Muscle of back (tissue), 13 donors: ENCODE data around the gene MOCS2. TPM values are rescaled to one million over a fixed set of nuclear protein-coding genes. Genes with fewer than 3 reads are reported as not detected.
"Not testable (repeated sequence)": the region's sequence is repeated elsewhere in the genome, so short reads cannot be mapped to it uniquely, and the experiment has no call there.

Source experiments
- DNase-seq, 3 donors: peaks; one replicate each; pipeline versions ENCODE4 v3.0.0 to v3.0.0-alpha.2; 2013
- long read RNA-seq, 9 donors: transcript quantifications; one replicate each; lab custom pipeline, GENCODE V29; 2026
- polyA plus RNA-seq, 10 donors: library from polyadenylated mRNA; unstranded; fragments of 120-200 nt; gene quantifications; one replicate each; pipeline ENCODE4 v1.2.1, GENCODE V29; 2013; ENCODE audit not compliant: insufficient read length in 10 of 10

The MOCS2 gene
- polyA plus RNA-seq: 10 to 100 TPM; 42.4 to 52.0 (median 47.8) TPM
- long read RNA-seq, donor 1, transcript MOCS2-203 (7 exons, 1,337 nt): major isoform, 17 of 30 reads
- long read RNA-seq, donor 1, partial matches to known transcripts: 12 of 30 reads
- long read RNA-seq, donor 1, other reads (novel, unspliced or antisense): 0 of 30 reads
- long read RNA-seq, donor 2, transcript MOCS2-203 (7 exons, 1,337 nt): major isoform, 17 of 24 reads
- long read RNA-seq, donor 2, partial matches to known transcripts: 5 of 24 reads
- long read RNA-seq, donor 2, other reads (novel, unspliced or antisense): 0 of 24 reads
- long read RNA-seq, donor 3: 0 reads
- long read RNA-seq, donor 4, transcript MOCS2-203 (7 exons, 1,337 nt): major isoform, 14 of 17 reads
- long read RNA-seq, donor 4, partial matches to known transcripts: 0 of 17 reads
- long read RNA-seq, donor 4, other reads (novel, unspliced or antisense): 0 of 17 reads
- long read RNA-seq, donor 5, transcript MOCS2-203 (7 exons, 1,337 nt): major isoform, 25 of 26 reads
- long read RNA-seq, donor 5, partial matches to known transcripts: 0 of 26 reads
- long read RNA-seq, donor 5, other reads (novel, unspliced or antisense): 0 of 26 reads
- long read RNA-seq, donor 6, transcript MOCS2-203 (7 exons, 1,337 nt): major isoform, 26 of 39 reads
- long read RNA-seq, donor 6, partial matches to known transcripts: 8 of 39 reads
- long read RNA-seq, donor 6, other reads (novel, unspliced or antisense): 0 of 39 reads
- long read RNA-seq, donor 7, transcript MOCS2-203 (7 exons, 1,337 nt): major isoform, 11 of 14 reads
- long read RNA-seq, donor 7, partial matches to known transcripts: 0 of 14 reads
- long read RNA-seq, donor 7, other reads (novel, unspliced or antisense): 0 of 14 reads
- long read RNA-seq, donor 8, transcript MOCS2-203 (7 exons, 1,337 nt): major isoform, 10 of 17 reads
- long read RNA-seq, donor 8, partial matches to known transcripts: 6 of 17 reads
- long read RNA-seq, donor 8, other reads (novel, unspliced or antisense): 0 of 17 reads
- long read RNA-seq, donor 9, partial matches to known transcripts: 0 of 2 reads
- long read RNA-seq, donor 9, other reads (novel, unspliced or antisense): 0 of 2 reads

GRCh38 chr5:53109443-53110127, at the start of gene MOCS2:
Gene MOCS2, minus strand, starts transcription at chr5:53109757. Its CDS starts 2,583 bp downstream, at chr5:53107174.
- DNase-seq: peak; percentile 92 to 98 (median 96)

GRCh38 chr5:53151713-53152458, 42.3 kb upstream of the MOCS2 start:
- peak in 2 of 3 donors; percentile 56 to 82 for DNase-seq

- DNase-seq: no peak
Measured at GRCh38 chr5:53133020-53133419, 23.5 kb upstream of the MOCS2 start.

- DNase-seq: peak in 1 of 3 donors; percentile 41
Measured at GRCh38 chr5:53130266-53130665, 20.7 kb upstream of the MOCS2 start.

GRCh38 chr5:53128481-53128880, 18.9 kb upstream of the MOCS2 start:
- no peak for DNase-seq

- no peak for DNase-seq
Measured at GRCh38 chr5:53127107-53127506, 17.6 kb upstream of the MOCS2 start.

GRCh38 chr5:53126521-53126920, 17.0 kb upstream of the MOCS2 start:
- peak in 1 of 3 donors; percentile 55 for DNase-seq

- DNase-seq: peak; percentile 15 to 44 (median 25)
Measured at GRCh38 chr5:53123702-53124101, 14.1 kb upstream of the MOCS2 start.

GRCh38 chr5:53120165-53120564, 10.6 kb upstream of the MOCS2 start:
- no peak for DNase-seq

- no peak for DNase-seq
Measured at GRCh38 chr5:53118879-53119278, 9.3 kb upstream of the MOCS2 start.

GRCh38 chr5:53116597-53116996, 7.0 kb upstream of the MOCS2 start:
- DNase-seq: no peak

GRCh38 chr5:53114988-53115387, 5.4 kb upstream of the MOCS2 start:
- DNase-seq: no peak

- DNase-seq: no peak
Measured at GRCh38 chr5:53113947-53114346, 4.4 kb upstream of the MOCS2 start.

- DNase-seq: no peak
Measured at GRCh38 chr5:53112909-53113308, 3.4 kb upstream of the MOCS2 start.

GRCh38 chr5:53112307-53112706, 2.8 kb upstream of the MOCS2 start:
- not testable (repeated sequence) for DNase-seq

- no peak for DNase-seq
Measured at GRCh38 chr5:53111139-53111538, 1.6 kb upstream of the MOCS2 start.

GRCh38 chr5:53110156-53110555, 599 bp upstream of the MOCS2 start:
- no peak for DNase-seq

- peak in 1 of 3 donors; percentile 20 for DNase-seq
Measured at GRCh38 chr5:53109056-53109442, 508 bp downstream of the MOCS2 start.

- DNase-seq: no peak
Measured at GRCh38 chr5:53105611-53106300, 3.8 kb downstream of the MOCS2 start.

GRCh38 chr5:53100606-53101005, 9.0 kb downstream of the MOCS2 start:
- no peak for DNase-seq
